Vagina (tissue), 2 donors: ENCODE data around the gene THAP4. TPM values are rescaled to one million over a fixed set of nuclear protein-coding genes. Genes with fewer than 3 reads are reported as not detected.

Experiments
- DNase-seq, 2 donors: peaks; one replicate each; pipeline ENCODE4 v3.0.0-alpha.2; 2017; ENCODE audit errors: extremely low spot score in 2 of 2
- H3K27ac ChIP-seq: fragments of 200-600 bp; sonication (generic); one replicate; pipeline ENCODE4 v1.5.1; 2019
- H3K27me3 ChIP-seq: fragments of 200-600 bp; sonication (generic); one replicate; pipeline ENCODE4 v1.5.1; 2019
- H3K36me3 ChIP-seq, 2 donors: fragments of 200-600 bp; sonication (generic); one replicate each; pipeline ENCODE4 v1.5.1; 2017 to 2019
- H3K4me1 ChIP-seq: fragments of 200-600 bp; sonication (generic); one replicate; pipeline ENCODE4 v1.5.1; 2019
- H3K4me3 ChIP-seq, 2 donors: fragments of 200-600 bp; sonication (generic); 1 replicate in 1 of 2; 2 replicates in 1 of 2; pipeline ENCODE4 v1.5.1; 2016 to 2019
- H3K9me3 ChIP-seq: fragments of 200-600 bp; sonication (generic); one replicate; pipeline ENCODE4 v1.5.1; 2019
- CTCF ChIP-seq, 3 experiments: fragments of 450-650 bp in 2 of 3; fragments of 200-600 bp in 1 of 3; sonication (generic) in 1 of 3; IDR thresholded peaks; one replicate each; pipeline ENCODE4 v1.5.1; 2017 to 2019; ENCODE audit warnings: antibody characterized with exemption in 3 of 3, mild to moderate bottlenecking in 2 of 3, moderate library complexity in 2 of 3
- POLR2A ChIP-seq, 2 donors: fragments of 450-650 bp; IDR thresholded peaks; one replicate each; pipeline ENCODE4 v1.6.1; 2017; ENCODE audit warnings: antibody characterized with exemption in 2 of 2, mild to moderate bottlenecking in 2 of 2, moderate library complexity in 2 of 2
- POLR2AphosphoS5 ChIP-seq, 2 donors: sonication (generic); formaldehyde crosslinking; IDR thresholded peaks; one replicate each; pipeline ENCODE4 v1.9.0; 2017; ENCODE audit warnings: antibody characterized with exemption in 2 of 2, mild to moderate bottlenecking in 2 of 2, low read depth in 1 of 2; ENCODE audit not compliant: insufficient read depth in 1 of 2
- intact Hi-C: fragments of 100-400 bp; cut with DNase I; formaldehyde crosslinking; loops from one replicate; pipeline ENCODE4 v1.15.1; 2023
- total RNA-seq: library from RNA; depleted of rRNA; stranded (reverse); fragments of >200 nt; gene quantifications from one replicate; pipeline ENCODE4 v1.2.3, GENCODE V29; 2016

The THAP4 gene
- total RNA-seq, 1 donor from 2014 or later, result 44.4 TPM

GRCh38 chr2:241645915-241646645, 9.1 kb upstream of the THAP4 start:
- Histone ChIP-seq H3K27ac (no peak overlapping the region), H3K4me1 (peaks cover 7% of the 10 kb centered on the region), H3K4me3 (no peak overlapping the region), H3K36me3 (peaks cover 0 to 4% of the 10 kb centered on the region in 2 donors), H3K27me3 (no peaks in the 10 kb centered on the region), H3K9me3 (no peaks in the 10 kb centered on the region)
- intact Hi-C loops, result no loop called here
- DNase-seq, result no peak
- TF ChIP-seq POLR2A (IDR thresholded peaks at IDR 0.05), result no peak
- no peak for TF ChIP-seq POLR2AphosphoS5 (IDR thresholded peaks at IDR 0.05; ENCODE audit: insufficient read depth in 1 of 2, low read depth in 1 of 2)
- no peak for TF ChIP-seq CTCF (IDR thresholded peaks at IDR 0.05)

DNA sequence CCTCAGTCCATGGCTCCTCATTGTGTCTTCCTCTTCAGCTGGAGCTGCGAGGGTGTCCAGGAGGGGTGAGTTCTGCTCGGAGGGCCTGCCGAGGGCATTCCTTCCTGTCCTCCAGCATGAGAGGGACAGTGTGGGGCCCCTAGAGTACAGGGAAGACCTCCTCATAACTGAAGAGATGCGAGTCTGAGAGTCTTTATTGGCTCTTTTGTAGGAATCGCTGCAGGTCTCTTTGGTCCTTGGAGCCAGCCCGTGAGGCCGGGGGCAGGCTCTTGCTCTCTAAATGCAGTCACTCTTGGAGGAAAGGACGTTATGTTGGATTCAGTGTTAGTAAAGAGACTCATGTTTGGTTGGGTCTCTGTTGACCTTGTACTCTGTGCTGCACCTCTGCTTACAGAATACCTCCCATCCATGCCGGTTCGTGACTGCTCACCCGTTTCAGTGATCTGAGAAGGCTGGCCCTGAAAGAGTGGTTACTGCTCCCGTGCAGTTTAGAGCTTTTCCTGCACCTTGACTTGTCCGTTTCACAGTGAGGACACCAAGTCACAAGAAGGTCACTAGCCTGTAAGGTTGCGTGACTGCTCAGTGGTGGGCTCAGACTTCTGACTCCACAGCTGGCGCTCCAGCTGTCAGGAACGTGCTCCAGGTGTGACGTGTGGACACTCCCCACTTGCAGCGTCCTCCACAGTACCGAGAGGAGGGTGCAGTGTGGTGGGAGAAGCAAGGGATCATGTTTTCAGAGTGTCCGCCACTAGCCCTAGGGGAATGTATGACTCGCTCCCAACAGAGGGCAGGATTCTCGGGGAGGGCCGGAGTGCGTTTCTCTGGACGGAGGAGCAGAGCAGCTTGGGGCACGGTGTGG, 8.3 kb upstream of the THAP4 start:
- no peaks in the 10 kb centered on the region for H3K36me3 ChIP-seq
- peaks cover 14% of the 10 kb centered on the region for H3K4me1 ChIP-seq
- DNase-seq, result no peak
- intact Hi-C loops, result no loop called here
- no peak overlapping the region for H3K27ac ChIP-seq
- no peaks in the 10 kb centered on the region for H3K9me3 ChIP-seq
- TF ChIP-seq POLR2AphosphoS5 (IDR thresholded peaks at IDR 0.05; ENCODE audit: insufficient read depth in 1 of 2, low read depth in 1 of 2) (no peak), POLR2A (IDR thresholded peaks at IDR 0.05) (no peak), CTCF (IDR thresholded peaks at IDR 0.05) (no peak)
- no peak overlapping the region for H3K4me3 ChIP-seq
- H3K27me3 ChIP-seq, result no peaks in the 10 kb centered on the region

- H3K9me3 ChIP-seq, result no peaks in the 10 kb centered on the region
- intact Hi-C loops, result no loop called here
- no peak overlapping the region for H3K27ac ChIP-seq
- no peak for DNase-seq
- TF ChIP-seq POLR2A (IDR thresholded peaks at IDR 0.05) (no peak), CTCF (IDR thresholded peaks at IDR 0.05) (no peak), POLR2AphosphoS5 (IDR thresholded peaks at IDR 0.05; ENCODE audit: insufficient read depth in 1 of 2, low read depth in 1 of 2) (no peak)
- H3K36me3 ChIP-seq, result no peaks in the 10 kb centered on the region
- no peak overlapping the region for H3K4me3 ChIP-seq
- H3K27me3 ChIP-seq, result no peaks in the 10 kb centered on the region
- peaks cover 37% of the 10 kb centered on the region for H3K4me1 ChIP-seq
These were observed 4.7 kb upstream of the THAP4 start for GRCh38 chr2:241641631-241642030.

DNA sequence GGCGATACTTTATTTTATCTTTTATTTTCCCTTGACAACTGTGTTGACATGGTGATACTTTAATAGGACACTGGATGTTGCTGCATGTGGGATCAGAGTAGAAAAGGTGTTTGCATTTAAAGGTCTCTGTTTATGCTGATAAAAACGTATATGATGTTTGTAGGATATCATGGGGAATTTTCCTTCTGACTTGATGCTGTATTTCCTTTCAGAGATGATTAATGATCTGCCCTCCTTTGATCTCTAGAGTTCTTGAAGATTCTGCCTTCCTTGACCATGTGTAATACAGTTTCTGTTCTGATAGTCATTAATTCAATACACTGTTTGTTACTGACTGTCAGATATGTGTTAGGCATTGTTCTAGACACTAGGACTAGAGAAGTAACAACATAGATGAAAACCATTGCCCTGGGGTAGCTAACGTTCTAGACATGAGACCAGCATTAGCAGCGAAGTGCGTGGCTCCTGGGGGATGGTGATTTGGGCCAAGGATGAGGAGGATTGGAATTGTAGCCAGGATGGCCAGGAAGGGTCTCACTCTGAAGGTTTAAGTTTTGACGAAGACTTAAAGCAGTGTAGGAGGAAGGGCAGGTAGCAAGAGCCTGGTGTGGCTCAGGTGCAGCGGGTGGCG, 3.3 kb upstream of the THAP4 start:
- Histone ChIP-seq H3K36me3 (no peaks in the 10 kb centered on the region), H3K27ac (no peak overlapping the region), H3K9me3 (no peaks in the 10 kb centered on the region), H3K4me3 (no peak overlapping the region), H3K27me3 (no peaks in the 10 kb centered on the region), H3K4me1 (peaks cover 47% of the 10 kb centered on the region)
- intact Hi-C loops, result no loop called here
- TF ChIP-seq POLR2AphosphoS5 (IDR thresholded peaks at IDR 0.05; ENCODE audit: insufficient read depth in 1 of 2, low read depth in 1 of 2) (no peak), POLR2A (IDR thresholded peaks at IDR 0.05) (no peak), CTCF (IDR thresholded peaks at IDR 0.05) (no peak)
- DNase-seq, result no peak
